GM19099 (cell line): ENCODE results near the gene MAP3K10.
A peak's percentile ranks its signal among the peaks of the same experiment; 100 is the strongest.

Experiments
- POLR2A ChIP-seq: IDR thresholded peaks from 3 replicates; pipeline ENCODE4 v1.6.1; 2011; ENCODE audit warnings: low read depth; ENCODE audit not compliant: insufficient read length; ENCODE audit errors: extremely low read depth

The MAP3K10 gene

GRCh38 chr19:40190891-40191835 is at the start of gene MAP3K10:
MAP3K10 (plus strand) TSS chr19:40191426; CDS start chr19:40192032, 606 bp downstream.
- TF ChIP-seq POLR2A, result peak; percentile 30

- no peak for TF ChIP-seq POLR2A
Measured at GRCh38 chr19:40141551-40141950, 49.7 kb upstream of the MAP3K10 start.

- TF ChIP-seq POLR2A, result no peak
Measured at GRCh38 chr19:40143612-40144011, 47.6 kb upstream of the MAP3K10 start.

GRCh38 chr19:40144151-40144550 is 47.1 kb upstream of the MAP3K10 start:
- TF ChIP-seq POLR2A, result no peak

GRCh38 chr19:40144947-40145748 is 46.1 kb upstream of the MAP3K10 start:
- no peak for TF ChIP-seq POLR2A

- TF ChIP-seq POLR2A, result no peak
Measured at GRCh38 chr19:40147338-40147692, 43.9 kb upstream of the MAP3K10 start.

GRCh38 chr19:40147693-40148347 is 43.4 kb upstream of the MAP3K10 start:
- no peak for TF ChIP-seq POLR2A

GRCh38 chr19:40149501-40149900 is 41.7 kb upstream of the MAP3K10 start:
- TF ChIP-seq POLR2A, result no peak

GRCh38 chr19:40150170-40150569 is 41.1 kb upstream of the MAP3K10 start:
- TF ChIP-seq POLR2A, result no peak

GRCh38 chr19:40154121-40154680 is 37.0 kb upstream of the MAP3K10 start:
- no peak for TF ChIP-seq POLR2A

- no peak for TF ChIP-seq POLR2A
Measured at GRCh38 chr19:40155749-40156265, 35.4 kb upstream of the MAP3K10 start.

- no peak for TF ChIP-seq POLR2A
Measured at GRCh38 chr19:40157059-40157458, 34.2 kb upstream of the MAP3K10 start.

- TF ChIP-seq POLR2A, result no peak
Measured at GRCh38 chr19:40159744-40160143, 31.5 kb upstream of the MAP3K10 start.

- TF ChIP-seq POLR2A, result no peak
Measured at GRCh38 chr19:40162104-40162503, 29.1 kb upstream of the MAP3K10 start.

- TF ChIP-seq POLR2A, result no peak
Measured at GRCh38 chr19:40163541-40164129, 27.6 kb upstream of the MAP3K10 start.

- no peak for TF ChIP-seq POLR2A
Measured at GRCh38 chr19:40165362-40165937, 25.8 kb upstream of the MAP3K10 start.
